BJ (cell line): ENCODE results near the gene FAM171A1. TPM values are rescaled to one million over a fixed set of nuclear protein-coding genes. Genes with fewer than 3 reads are reported as not detected.

Source experiments
- CTCF ChIA-PET: fragments of 350-600 bp; formaldehyde crosslinking; extraction: SDS; loops from one replicate; lab custom pipeline; 2021; ENCODE audit warnings: antibody characterized with exemption, inconsistent platforms; lab: Yijun Ruan, JAX
- POLR2A ChIA-PET: fragments of 300-600 bp; sonication (Branson Sonifier 250); formaldehyde crosslinking; extraction: SDS; loops from one replicate; lab custom pipeline; 2021; ENCODE audit warnings: antibody characterized with exemption; lab: Charles Lee
- DNase-seq: peaks from one replicate; pipeline ENCODE4 v3.0.0-alpha.2; 2011; ENCODE audit warnings: low read depth
- H3K27me3 ChIP-seq: 2 replicates; pipeline ENCODE4 v1.6.0; 2011; ENCODE audit warnings: low read length; ENCODE audit not compliant: control insufficient read depth, insufficient read depth
- H3K36me3 ChIP-seq: 2 replicates; pipeline ENCODE4 v1.5.1; 2011; ENCODE audit warnings: low read length; ENCODE audit not compliant: control insufficient read depth, insufficient read depth
- H3K4me3 ChIP-seq: 2 replicates; pipeline ENCODE4 v1.5.1; 2011; ENCODE audit warnings: low read depth, mild to moderate bottlenecking, control low read depth, low read length
- CTCF ChIP-seq: IDR thresholded peaks from 2 replicates; pipeline ENCODE4 v1.5.1; 2011; ENCODE audit warnings: low read depth, mild to moderate bottlenecking, control low read depth, inconsistent platforms, low read length, moderate library complexity; ENCODE audit not compliant: insufficient read depth
- polyA plus RNA-seq: library from polyadenylated mRNA; depleted of rRNA; stranded (reverse); fragments of >200 nt; gene quantifications from 2 replicates; pipeline ENCODE4 v1.2.3, GENCODE V29; 2011

FAM171A1 gene
- polyA plus RNA-seq, 1 experiment: 18.4 TPM

DNA sequence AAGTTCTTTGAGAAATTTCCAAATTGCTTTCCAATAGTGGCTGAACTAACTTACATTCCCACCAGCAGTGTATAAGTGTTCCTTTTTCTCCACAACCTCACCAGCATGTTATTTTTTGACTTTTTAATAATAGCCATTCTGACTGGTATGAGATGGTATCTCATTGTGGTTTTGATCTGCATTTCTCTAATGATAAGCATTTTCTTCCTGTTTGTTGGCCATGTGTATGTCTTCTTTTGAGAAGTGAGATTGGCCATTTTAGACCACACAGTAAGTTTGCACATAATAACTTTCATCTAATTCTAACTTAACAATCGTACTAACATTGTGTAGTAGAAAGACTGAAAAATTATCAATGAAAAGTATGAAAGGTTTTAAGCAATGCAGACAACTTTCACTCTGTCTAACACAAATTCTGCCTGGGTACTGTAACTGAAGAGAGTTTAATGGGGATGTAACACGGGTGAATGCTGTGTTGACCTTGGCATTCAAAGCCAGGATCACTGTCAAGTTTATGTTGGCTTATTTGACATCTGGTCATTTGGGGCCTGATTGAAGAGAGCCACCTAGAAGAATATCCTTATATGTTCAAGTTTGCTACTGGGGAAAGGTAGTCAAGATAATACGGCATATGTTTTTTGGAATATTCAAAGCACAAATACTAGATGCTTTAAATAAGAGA lies 50.4 kb downstream of the FAM171A1 start:
- Histone ChIP-seq H3K27me3 (no peaks in the 10 kb centered on the region), H3K4me3 (no peak overlapping the region), H3K36me3 (no peaks in the 10 kb centered on the region)
- no peak for TF ChIP-seq CTCF
- POLR2A ChIA-PET: no interaction called here
- DNase-seq: no peak
- CTCF ChIA-PET: no interaction called here

- no peak for TF ChIP-seq CTCF
- H3K27me3 ChIP-seq: no peaks in the 10 kb centered on the region
- no peak for DNase-seq
- ChIA-PET POLR2A (no interaction called here), CTCF (no interaction called here)
- no peak overlapping the region for H3K4me3 ChIP-seq
- H3K36me3 ChIP-seq: no peaks in the 10 kb centered on the region
Observed at GRCh38 chr10:15320118-15320517, 51.0 kb downstream of the FAM171A1 start.

DNA sequence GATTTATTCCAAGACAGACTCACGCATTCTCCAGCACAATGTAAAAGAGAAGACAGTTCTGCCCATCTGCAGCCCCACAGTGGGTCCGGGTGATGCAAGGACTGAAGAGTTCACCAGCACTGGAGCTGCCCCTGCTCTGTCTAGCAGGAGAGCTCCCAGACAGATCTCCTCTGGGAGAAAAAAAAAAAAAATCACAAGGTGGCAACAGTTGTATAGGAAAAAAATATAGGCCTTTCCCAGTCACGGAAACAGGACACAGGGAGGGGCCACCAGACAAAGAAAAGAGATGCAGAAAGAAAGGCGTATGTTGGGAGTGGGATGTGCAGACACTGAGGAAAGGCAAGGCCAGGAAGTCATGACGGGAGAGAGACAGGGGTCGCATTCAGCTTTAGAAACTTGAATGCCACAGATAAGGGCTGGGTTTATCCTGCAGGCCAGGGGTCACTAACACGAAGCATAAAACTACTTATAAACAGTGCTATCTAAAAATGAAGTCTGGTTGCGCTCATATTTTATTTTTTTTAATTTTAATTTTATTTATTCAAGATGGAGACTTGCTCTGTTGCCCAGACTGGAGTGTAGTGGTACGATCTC lies 54.1 kb downstream of the FAM171A1 start:
- POLR2A ChIA-PET: no interaction called here
- no peak overlapping the region for H3K4me3 ChIP-seq
- H3K36me3 ChIP-seq: no peaks in the 10 kb centered on the region
- DNase-seq: no peak
- H3K27me3 ChIP-seq: no peaks in the 10 kb centered on the region
- CTCF ChIA-PET: no interaction called here
- no peak for TF ChIP-seq CTCF

GRCh38 chr10:15316145-15316544 lies 54.9 kb downstream of the FAM171A1 start:
- ChIA-PET POLR2A (no interaction called here), CTCF (no interaction called here)
- no peak for TF ChIP-seq CTCF
- Histone ChIP-seq H3K27me3 (no peaks in the 10 kb centered on the region), H3K4me3 (no peak overlapping the region), H3K36me3 (no peaks in the 10 kb centered on the region)
- DNase-seq: no peak

GRCh38 chr10:15315286-15315685 lies 55.8 kb downstream of the FAM171A1 start:
- POLR2A ChIA-PET: no interaction called here
- no peak overlapping the region for H3K4me3 ChIP-seq
- CTCF ChIA-PET: no interaction called here
- H3K27me3 ChIP-seq: no peaks in the 10 kb centered on the region
- no peak for DNase-seq
- no peaks in the 10 kb centered on the region for H3K36me3 ChIP-seq
- no peak for TF ChIP-seq CTCF
